CD8-positive, alpha-beta memory T cell (primary cell): ENCODE results near the gene ANAPC2. TPM values are rescaled to one million over a fixed set of nuclear protein-coding genes. Genes with fewer than 3 reads are reported as not detected.
A peak's percentile ranks its signal among the peaks of the same experiment; 100 is the strongest.
"Not testable (repeated sequence)": the region's sequence is repeated elsewhere in the genome, so short reads cannot be mapped to it uniquely, and the experiment has no call there.

Experiments
- CTCF ChIA-PET: fragments of 350-600 bp; sonication (Branson Sonifier 250); formaldehyde crosslinking; loops from one replicate; lab custom pipeline; 2021; ENCODE audit warnings: antibody characterized with exemption; lab: Charles Lee
- POLR2A ChIA-PET: fragments of 350-600 bp; sonication (Branson Sonifier 250); formaldehyde crosslinking; loops from one replicate; lab custom pipeline; 2021; ENCODE audit warnings: antibody characterized with exemption; lab: Charles Lee
- DNase-seq, 5 donors: peaks; one replicate each; pipeline versions ENCODE4 v3.0.0 to v3.0.0-alpha.2; 2020 to 2022; ENCODE audit warnings: mixed read lengths in 1 of 5
- H3K27ac ChIP-seq: one replicate; pipeline ENCODE4 v1.7.0; 2013; ENCODE audit warnings: low read depth, mild to moderate bottlenecking, low read length, moderate library complexity
- H3K27me3 ChIP-seq: 2 replicates; pipeline ENCODE4 v1.7.0; 2013; ENCODE audit warnings: low read length, mild to moderate bottlenecking; ENCODE audit not compliant: insufficient read depth, poor library complexity, severe bottlenecking
- H3K36me3 ChIP-seq: 2 replicates; pipeline ENCODE4 v1.7.0; 2013; ENCODE audit warnings: mild to moderate bottlenecking, low read length, moderate library complexity; ENCODE audit not compliant: insufficient read depth
- H3K4me1 ChIP-seq: 2 replicates; pipeline ENCODE4 v1.7.0; 2013; ENCODE audit warnings: mild to moderate bottlenecking, low read length, moderate library complexity; ENCODE audit not compliant: insufficient read depth
- H3K4me3 ChIP-seq: 2 replicates; pipeline ENCODE4 v1.7.0; 2013; ENCODE audit warnings: mild to moderate bottlenecking, low read length
- H3K9me3 ChIP-seq: 2 replicates; pipeline ENCODE4 v1.7.0; 2013; ENCODE audit warnings: mild to moderate bottlenecking, low read length
- H3K27ac Mint-ChIP-seq, 8 donors: one replicate each; pipeline ENCODE4 v1.8.0; 2020 to 2021; ENCODE audit warnings: mixed read lengths in 8 of 8, mild to moderate bottlenecking in 6 of 8, inconsistent platforms in 3 of 8, moderate library complexity in 3 of 8
- H3K27me3 Mint-ChIP-seq, 2 donors: one replicate each; pipeline ENCODE4 v1.8.0; 2020 to 2021; ENCODE audit warnings: mixed read lengths in 2 of 2, mild to moderate bottlenecking in 1 of 2, moderate library complexity in 1 of 2
- H3K36me3 Mint-ChIP-seq, 3 donors: one replicate each; pipeline ENCODE4 v1.8.0; 2020 to 2021; ENCODE audit warnings: mixed read lengths in 3 of 3, inconsistent platforms in 1 of 3, mild to moderate bottlenecking in 1 of 3
- H3K4me1 Mint-ChIP-seq, 3 donors: one replicate each; pipeline ENCODE4 v1.8.0; 2020 to 2021; ENCODE audit warnings: mixed read lengths in 3 of 3, inconsistent platforms in 1 of 3, mild to moderate bottlenecking in 1 of 3
- H3K4me3 Mint-ChIP-seq, 7 donors: one replicate each; pipeline ENCODE4 v1.8.0; 2020 to 2021; ENCODE audit warnings: mixed read lengths in 7 of 7, mild to moderate bottlenecking in 6 of 7, moderate library complexity in 4 of 7, inconsistent platforms in 2 of 7
- H3K9me3 Mint-ChIP-seq, 5 donors: one replicate each; pipeline ENCODE4 v1.8.0; 2020 to 2022; ENCODE audit warnings: mixed read lengths in 5 of 5, mild to moderate bottlenecking in 3 of 5, moderate library complexity in 2 of 5, inconsistent platforms in 1 of 5
- polyA plus RNA-seq: library from polyadenylated mRNA; unstranded; fragments of 300-500 nt; fragmentation: Illumina TruSeq; gene quantifications from one replicate; pipeline ENCODE4 v1.2.3, GENCODE V29; 2021
- total RNA-seq, 2 experiments: library from RNA; stranded (reverse); gene quantifications; one replicate each; pipeline ENCODE4 v1.2.3, GENCODE V29; 2021

Gene ANAPC2
- total and polyA plus RNA-seq, 3 experiments from 2014 or later = 5.4 to 57.0 (median 50.2) TPM

GRCh38 chr9:137135154-137135553 is 53.2 kb downstream of the ANAPC2 start:
- H3K36me3 ChIP-seq, H3K27ac ChIP-seq, H3K4me1 ChIP-seq, DNase-seq, H3K9me3 Mint-ChIP-seq, H3K4me3 ChIP-seq, H3K27ac Mint-ChIP-seq, H3K4me1 Mint-ChIP-seq, H3K9me3 ChIP-seq, H3K36me3 Mint-ChIP-seq, H3K4me3 Mint-ChIP-seq: not testable (repeated sequence)
- POLR2A ChIA-PET = interaction anchor here (1.2 kb wide), 1 partner anchor 20 kb away, joined by 6 read pairs; the partner anchor contains the start of gene DPP7
- peaks cover 30% of the 10 kb centered on the region for H3K27me3 ChIP-seq
- CTCF ChIA-PET = interaction anchor here (0.6 to 1.0 kb wide), 2 partner anchors 17 to 469 kb away, joined by 3 read pairs; no protein-coding TSS in a partner anchor
- peaks cover 44 to 52% of the 10 kb centered on the region in 2 donors for H3K27me3 Mint-ChIP-seq

GRCh38 chr9:137134191-137134590 is 54.2 kb downstream of the ANAPC2 start:
- no peak for DNase-seq
- Histone ChIP-seq H3K27me3 (peaks cover 21% of the 10 kb centered on the region), H3K36me3 (no peaks in the 10 kb centered on the region), H3K4me3 (no peak overlapping the region), H3K4me1 (no peaks in the 10 kb centered on the region), H3K9me3 (no peaks in the 10 kb centered on the region), H3K27ac (no peak overlapping the region)
- ChIA-PET POLR2A (no interaction called here), CTCF (no interaction called here)
- Mint-ChIP-seq H3K27me3 (peaks cover 36 to 46% of the 10 kb centered on the region in 2 donors), H3K36me3 (peaks cover 0 to 3% (median 3%) of the 10 kb centered on the region in 3 donors), H3K27ac (no peak overlapping the region), H3K9me3 (peaks cover 0 to 3% (median 2%) of the 10 kb centered on the region in 5 donors), H3K4me3 (no peak overlapping the region), H3K4me1 (peaks cover 0 to 7% (median 3%) of the 10 kb centered on the region in 3 donors)

GRCh38 chr9:137130176-137130755 is 58.1 kb downstream of the ANAPC2 start:
- H3K27ac Mint-ChIP-seq = peak overlapping the region in 6 of 8 donors; percentile 17 to 93 (median 76)
- DNase-seq = no peak
- peak overlapping the region; percentile 78 for H3K4me3 ChIP-seq

GRCh38 chr9:137129456-137130175 is 58.7 kb downstream of the ANAPC2 start:
- Mint-ChIP-seq H3K27me3 (peaks cover 11 to 20% of the 10 kb centered on the region in 2 donors), H3K4me3 (peak overlapping the region; percentile 79 to 99 (median 88)), H3K4me1 (peaks cover 27 to 36% (median 30%) of the 10 kb centered on the region in 3 donors), H3K27ac (peak overlapping the region; percentile 68 to 98 (median 88)), H3K36me3 (peaks cover 0 to 6% (median 0%) of the 10 kb centered on the region in 3 donors), H3K9me3 (peaks cover 0 to 3% (median 0%) of the 10 kb centered on the region in 5 donors)
- Histone ChIP-seq H3K4me3 (peak overlapping the region; percentile 78), H3K27me3 (no peaks in the 10 kb centered on the region), H3K36me3 (no peaks in the 10 kb centered on the region), H3K4me1 (peaks cover 25% of the 10 kb centered on the region), H3K27ac (peak overlapping the region; percentile 81), H3K9me3 (no peaks in the 10 kb centered on the region)
- ChIA-PET CTCF (interaction anchor here (0.9 to 2.9 kb wide), 9 partner anchors 12 to 126 kb away, joined by 3 to 14 read pairs (median 6); partner anchors contain the start of genes ANAPC2, MAN1B1, NELFB and RNF224), POLR2A (interaction anchor here (0.6 to 1.9 kb wide), 16 partner anchors 16 to 329 kb away, joined by 3 to 13 read pairs (median 4); partner anchors contain the start of genes MAN1B1, RNF208, TPRN and TUBB4B)
- DNase-seq = peak; percentile 78 to 92 (median 89)

More at GRCh38 chr9:137130176-137130755, 58.1 kb downstream of the ANAPC2 start:
- Histone ChIP-seq H3K27me3 (no peaks in the 10 kb centered on the region), H3K4me1 (peaks cover 25% of the 10 kb centered on the region), H3K36me3 (no peaks in the 10 kb centered on the region), H3K9me3 (no peaks in the 10 kb centered on the region), H3K27ac (peak overlapping the region; percentile 81)
- Mint-ChIP-seq H3K9me3 (peaks cover 0 to 3% (median 0%) of the 10 kb centered on the region in 5 donors), H3K27me3 (peaks cover 11 to 20% of the 10 kb centered on the region in 2 donors), H3K4me1 (peaks cover 27 to 36% (median 30%) of the 10 kb centered on the region in 3 donors), H3K36me3 (peaks cover 0 to 6% (median 0%) of the 10 kb centered on the region in 3 donors), H3K4me3 (peak overlapping the region; percentile 65 to 89 (median 77))
- ChIA-PET CTCF (interaction anchor here (0.9 to 2.9 kb wide), 9 partner anchors 13 to 125 kb away, joined by 3 to 14 read pairs (median 5); partner anchors contain the start of genes ANAPC2, MAN1B1, NELFB and SSNA1), POLR2A (interaction anchor here (0.6 to 1.9 kb wide), 12 partner anchors 17 to 330 kb away, joined by 3 to 13 read pairs (median 7); partner anchors contain the start of genes MAN1B1, RNF208, TPRN and TUBB4B)

GRCh38 chr9:137128862-137129455 is 59.4 kb downstream of the ANAPC2 start:
- ChIA-PET CTCF (interaction anchor here (0.9 to 2.9 kb wide), 9 partner anchors 11 to 126 kb away, joined by 3 to 14 read pairs (median 6); partner anchors contain the start of genes ANAPC2, NELFB, RNF224 and SAPCD2), POLR2A (interaction anchor here (0.8 to 1.9 kb wide), 14 partner anchors 16 to 111 kb away, joined by 3 to 13 read pairs (median 6); partner anchors contain the start of genes MAN1B1, RNF208, TPRN and TUBB4B)
- Histone ChIP-seq H3K27me3 (no peaks in the 10 kb centered on the region), H3K4me1 (peaks cover 25% of the 10 kb centered on the region), H3K36me3 (no peaks in the 10 kb centered on the region), H3K9me3 (no peaks in the 10 kb centered on the region), H3K4me3 (peak overlapping the region; percentile 78), H3K27ac (peak overlapping the region; percentile 81)
- Mint-ChIP-seq H3K27ac (peak overlapping the region; percentile 92 to 98 (median 96)), H3K4me3 (peak overlapping the region; percentile 79 to 99 (median 89)), H3K9me3 (peaks cover 0 to 3% (median 0%) of the 10 kb centered on the region in 5 donors), H3K4me1 (peaks cover 27 to 36% (median 30%) of the 10 kb centered on the region in 3 donors), H3K27me3 (peaks cover 8 to 14% of the 10 kb centered on the region in 2 donors), H3K36me3 (peaks cover 0 to 6% (median 0%) of the 10 kb centered on the region in 3 donors)
- peak in 2 of 5 donors; percentile 42 to 57 for DNase-seq

GRCh38 chr9:137128158-137128861 is 60.0 kb downstream of the ANAPC2 start:
- no peaks in the 10 kb centered on the region for H3K27me3 ChIP-seq
- no peaks in the 10 kb centered on the region for H3K36me3 ChIP-seq
- peaks cover 4 to 10% of the 10 kb centered on the region in 2 donors for H3K27me3 Mint-ChIP-seq
- peaks cover 25% of the 10 kb centered on the region for H3K4me1 ChIP-seq
- peak overlapping the region; percentile 81 for H3K27ac ChIP-seq
- H3K9me3 Mint-ChIP-seq = peaks cover 0 to 3% (median 0%) of the 10 kb centered on the region in 5 donors
- H3K4me1 Mint-ChIP-seq = peaks cover 27 to 36% (median 30%) of the 10 kb centered on the region in 3 donors
- H3K4me3 ChIP-seq = peak overlapping the region; percentile 78
- DNase-seq = no peak
- no peaks in the 10 kb centered on the region for H3K9me3 ChIP-seq
- ChIA-PET POLR2A (interaction anchor here (0.6 to 1.8 kb wide), 7 partner anchors 49 to 162 kb away, joined by 3 to 13 read pairs (median 5); partner anchors contain the start of genes RNF208, TPRN and TUBB4B), CTCF (interaction anchor here (0.7 to 2.9 kb wide), 8 partner anchors 33 to 134 kb away, joined by 3 to 14 read pairs (median 6); partner anchors contain the start of genes NELFB, RNF224 and SAPCD2)
- H3K27ac Mint-ChIP-seq = peak overlapping the region; percentile 92 to 98 (median 96)
- H3K4me3 Mint-ChIP-seq = peak overlapping the region; percentile 79 to 94 (median 89)
- H3K36me3 Mint-ChIP-seq = peaks cover 0 to 6% (median 0%) of the 10 kb centered on the region in 3 donors
